Tibial artery (tissue), 4 donors: ENCODE data around the gene LCLAT1.

Experiments
- DNase-seq, 2 donors: peaks; one replicate each; pipeline ENCODE4 v3.0.0-alpha.2; 2019
- H3K27ac ChIP-seq, 2 donors: fragments of 200-600 bp; sonication (generic) in 1 of 2; 1 replicate in 1 of 2; 2 replicates in 1 of 2; pipeline ENCODE4 v1.5.1; 2018 to 2019; ENCODE audit warnings: mild to moderate bottlenecking in 1 of 2
- H3K27me3 ChIP-seq, 2 donors: fragments of 200-600 bp; sonication (generic) in 1 of 2; one replicate each; pipeline versions ENCODE4 v1.5.1 to v1.6.0; 2016 to 2019
- H3K36me3 ChIP-seq, 3 donors: fragments of 200-600 bp; sonication (generic) in 2 of 3; one replicate each; pipeline ENCODE4 v1.5.1; 2016 to 2019; ENCODE audit warnings: mild to moderate bottlenecking in 2 of 3
- H3K4me1 ChIP-seq, 4 donors: fragments of 200-600 bp; sonication (generic) in 2 of 4; 1 replicate in 3 of 4; 2 replicates in 1 of 4; pipeline ENCODE4 v1.5.1; 2016 to 2019
- H3K4me3 ChIP-seq, 2 donors: fragments of 200-600 bp; sonication (generic) in 1 of 2; 1 replicate in 1 of 2; 2 replicates in 1 of 2; pipeline ENCODE4 v1.5.1; 2018 to 2019; ENCODE audit warnings: mild to moderate bottlenecking in 2 of 2
- H3K9me3 ChIP-seq, 3 donors: fragments of 200-600 bp; sonication (generic) in 1 of 3; one replicate each; pipeline ENCODE4 v1.5.1; 2016 to 2019
- CTCF ChIP-seq, 2 experiments: fragments of 200-600 bp in 1 of 2; fragments of 450-650 bp in 1 of 2; IDR thresholded peaks; one replicate each; pipeline ENCODE4 v1.5.1; 2017 to 2019; ENCODE audit warnings: antibody characterized with exemption in 2 of 2, mild to moderate bottlenecking in 1 of 2, moderate library complexity in 1 of 2
- intact Hi-C: fragments of 100-400 bp; cut with DNase I; formaldehyde crosslinking; loops from one replicate; pipeline ENCODE4 v1.15.0; 2023; ENCODE audit warnings: low total_unique reads

Gene LCLAT1

DNA sequence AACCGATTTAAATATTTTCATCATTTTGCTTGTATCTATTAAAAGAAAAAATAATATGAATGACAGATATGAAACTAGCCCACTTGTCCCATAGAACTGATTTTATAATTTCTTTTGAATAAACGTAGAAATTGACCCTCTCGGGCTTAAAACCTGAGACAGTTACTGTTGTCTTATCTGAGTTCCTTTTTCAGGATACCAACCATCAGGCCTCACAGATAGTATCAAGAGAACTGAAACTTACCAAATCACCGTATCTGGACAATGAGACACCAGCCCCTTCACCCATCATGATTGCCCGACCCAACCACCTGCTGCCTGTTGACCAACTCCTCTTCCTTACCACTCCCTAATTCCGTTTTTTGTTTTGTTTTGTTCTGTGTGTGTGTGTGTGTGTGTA is 53.7 kb downstream of the LCLAT1 start:
- peaks cover 0 to 34% (median 3%) of the 10 kb centered on the region in 4 donors for H3K4me1 ChIP-seq
- TF ChIP-seq CTCF (IDR thresholded peaks at IDR 0.05): no peak
- DNase-seq: no peak
- no peak overlapping the region for H3K27ac ChIP-seq
- H3K27me3 ChIP-seq: no peaks in the 10 kb centered on the region
- H3K36me3 ChIP-seq: no peaks in the 10 kb centered on the region
- no peak overlapping the region for H3K4me3 ChIP-seq
- H3K9me3 ChIP-seq: peaks cover 0 to 3% (median 0%) of the 10 kb centered on the region in 3 donors
- intact Hi-C loops: loop anchor here (10.0 kb wide), 1 partner anchor 184 kb away; no protein-coding TSS in a partner anchor

DNA sequence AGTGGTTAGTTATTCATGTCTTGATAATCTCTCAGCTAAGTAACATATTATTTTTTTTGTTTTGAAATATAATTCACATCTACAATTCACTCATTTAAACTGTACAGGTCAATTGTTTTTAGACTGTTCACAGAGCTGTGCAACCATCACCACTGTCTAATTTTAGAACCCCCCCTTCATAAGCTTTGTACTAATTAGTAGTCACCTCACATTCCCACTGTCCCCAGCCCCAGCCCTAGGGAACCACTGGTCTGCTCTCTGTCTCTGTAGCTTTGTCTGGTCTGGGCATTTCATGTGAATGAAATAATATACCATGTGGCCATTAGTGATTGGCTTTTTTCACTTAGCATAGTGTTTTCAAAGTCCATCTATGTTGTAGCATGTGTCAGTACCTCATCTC is 55.3 kb downstream of the LCLAT1 start:
- no peak for TF ChIP-seq CTCF (IDR thresholded peaks at IDR 0.05)
- intact Hi-C loops: loop anchor here (10.0 kb wide), 1 partner anchor 182 kb away; no protein-coding TSS in a partner anchor
- Histone ChIP-seq H3K4me3 (no peak overlapping the region), H3K27ac (no peak overlapping the region), H3K27me3 (no peaks in the 10 kb centered on the region), H3K9me3 (peaks cover 0 to 3% (median 0%) of the 10 kb centered on the region in 3 donors), H3K36me3 (no peaks in the 10 kb centered on the region), H3K4me1 (peaks cover 0 to 41% (median 3%) of the 10 kb centered on the region in 4 donors)
- DNase-seq: no peak

DNA sequence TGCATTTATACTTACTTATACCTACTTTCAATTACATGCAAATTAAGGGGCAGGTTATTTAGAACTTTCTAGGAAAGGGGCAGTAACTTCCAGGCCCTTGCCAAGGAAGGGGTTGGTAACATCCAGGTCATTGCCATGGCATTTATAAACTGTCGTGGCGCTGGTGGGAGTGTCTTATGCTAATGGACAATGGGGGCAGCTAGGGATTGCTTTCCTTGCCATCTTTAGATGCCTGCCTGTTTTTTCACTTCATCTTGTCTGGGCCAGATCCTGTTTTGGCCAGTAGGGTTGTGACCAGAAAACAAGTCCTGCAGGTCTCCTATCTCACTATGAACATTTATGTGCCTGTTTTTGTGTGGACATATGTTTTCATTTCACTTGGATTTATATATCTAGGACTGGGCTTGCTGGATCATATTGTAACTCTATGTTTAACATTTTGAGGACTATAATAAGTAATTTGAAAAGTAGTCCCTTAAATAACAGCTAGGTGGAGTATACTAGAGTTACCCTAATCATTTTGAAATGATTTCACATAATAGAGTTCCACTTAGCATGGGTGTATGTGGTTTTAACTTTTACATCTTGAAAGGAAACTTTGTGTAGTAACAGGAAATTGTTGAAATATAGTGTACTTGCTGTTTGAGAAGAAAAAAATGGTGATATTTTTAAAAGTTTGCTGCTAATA is 56.1 kb downstream of the LCLAT1 start:
- Histone ChIP-seq H3K27me3 (no peaks in the 10 kb centered on the region), H3K27ac (peak overlapping the region; percentile 31 to 54), H3K36me3 (no peaks in the 10 kb centered on the region), H3K9me3 (peaks cover 0 to 1% (median 0%) of the 10 kb centered on the region in 3 donors), H3K4me3 (no peak overlapping the region), H3K4me1 (peaks cover 0 to 41% (median 3%) of the 10 kb centered on the region in 4 donors)
- peak; percentile 29 to 33 for TF ChIP-seq CTCF (IDR thresholded peaks at IDR 0.05)
- no peak for DNase-seq
- intact Hi-C loops: loop anchor here (10.0 kb wide), 1 partner anchor 182 kb away; no protein-coding TSS in a partner anchor

- intact Hi-C loops: loop anchor here (10.0 kb wide), 1 partner anchor 181 kb away; no protein-coding TSS in a partner anchor
- H3K27me3 ChIP-seq: no peaks in the 10 kb centered on the region
- no peak for DNase-seq
- H3K4me1 ChIP-seq: peaks cover 0 to 41% (median 3%) of the 10 kb centered on the region in 4 donors
- no peaks in the 10 kb centered on the region for H3K36me3 ChIP-seq
- peak overlapping the region; percentile 31 to 54 for H3K27ac ChIP-seq
- no peak overlapping the region for H3K4me3 ChIP-seq
- no peak for TF ChIP-seq CTCF (IDR thresholded peaks at IDR 0.05)
- peaks cover 0 to 4% (median 0%) of the 10 kb centered on the region in 3 donors for H3K9me3 ChIP-seq
These were observed 56.6 kb downstream of the LCLAT1 start for GRCh38 chr2:30503695-30504052.

DNA sequence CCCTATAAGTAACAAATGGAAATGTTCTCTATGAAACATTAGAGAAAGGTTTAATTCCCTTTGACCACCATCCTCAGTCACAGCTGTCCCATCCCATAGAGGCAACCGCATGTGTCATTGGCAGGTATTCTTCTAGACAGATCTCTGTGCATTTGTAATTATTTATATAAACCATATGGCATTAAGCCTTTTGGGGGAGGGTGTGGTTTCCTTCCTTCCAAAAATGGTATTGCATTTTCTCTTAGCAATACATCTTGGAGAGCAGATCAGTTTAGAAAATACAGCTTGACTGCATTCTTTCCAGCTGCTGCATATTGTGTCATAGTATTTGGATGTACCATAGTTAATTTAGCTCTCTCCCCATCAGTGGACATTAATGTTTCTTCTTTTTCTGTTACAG is 57.7 kb downstream of the LCLAT1 start:
- Histone ChIP-seq H3K4me1 (peaks cover 0 to 33% (median 3%) of the 10 kb centered on the region in 4 donors), H3K4me3 (no peak overlapping the region), H3K9me3 (peaks cover 0 to 4% (median 0%) of the 10 kb centered on the region in 3 donors), H3K27ac (peak overlapping the region; percentile 20 to 54), H3K27me3 (no peaks in the 10 kb centered on the region), H3K36me3 (no peaks in the 10 kb centered on the region)
- DNase-seq: no peak
- intact Hi-C loops: loop anchor here (10.0 kb wide), 1 partner anchor 180 kb away; no protein-coding TSS in a partner anchor
- no peak for TF ChIP-seq CTCF (IDR thresholded peaks at IDR 0.05)
